SK-N-SH treated with all-trans-retinoic acid at 6 μM for 48 hours (cell line): ENCODE results near the gene CMIP.

ENCODE experiments used
- BACH2 ChIP-seq: fragments of 250-450 bp; sonication (Bioruptor Pico); IDR thresholded peaks from 2 replicates; pipeline ENCODE4 v1.9.0; 2021; ENCODE audit warnings: mild to moderate bottlenecking, borderline replicate concordance
- ESRRG ChIP-seq: fragments of 250-450 bp; sonication (Bioruptor Pico); IDR thresholded peaks from 2 replicates; pipeline ENCODE4 v1.6.1; 2021; ENCODE audit warnings: mild to moderate bottlenecking
- GLIS3 ChIP-seq: fragments of 250-450 bp; sonication (Bioruptor Pico); IDR thresholded peaks from 2 replicates; pipeline ENCODE4 v1.5.0; 2020; ENCODE audit warnings: mild to moderate bottlenecking, moderate library complexity
- RARB ChIP-seq: fragments of 250-450 bp; sonication (Bioruptor Pico); IDR thresholded peaks from 2 replicates; pipeline ENCODE4 v1.8.0; 2021; ENCODE audit warnings: mild to moderate bottlenecking, moderate library complexity
- TCF4 ChIP-seq: fragments of 250-450 bp; sonication (Bioruptor Pico); IDR thresholded peaks from 2 replicates; pipeline ENCODE4 v1.8.0; 2021; ENCODE audit warnings: mild to moderate bottlenecking, moderate library complexity, borderline replicate concordance
- ZNF565 ChIP-seq: fragments of 450-650 bp; formaldehyde crosslinking; conservative IDR thresholded peaks from 2 replicates; pipeline ENCODE4 v1.5.0; 2020; ENCODE audit warnings: low read depth, mild to moderate bottlenecking, moderate library complexity
- ZNF70 ChIP-seq: fragments of 450-650 bp; formaldehyde crosslinking; IDR thresholded peaks from 2 replicates; pipeline ENCODE4 v1.5.0; 2020; ENCODE audit warnings: mild to moderate bottlenecking, moderate library complexity
- ZNF8 ChIP-seq: fragments of 450-650 bp; formaldehyde crosslinking; IDR thresholded peaks from 2 replicates; pipeline ENCODE4 v1.5.0; 2020; ENCODE audit warnings: mild to moderate bottlenecking, moderate library complexity
- TF ChIP-seq, protein P1 (sequence below): fragments of 250-450 bp; sonication (Bioruptor Pico); IDR thresholded peaks from 2 replicates; pipeline ENCODE4 v1.5.0; 2020; ENCODE audit warnings: mild to moderate bottlenecking, moderate library complexity
- TF ChIP-seq, protein P2 (sequence below): fragments of 250-450 bp; sonication (Bioruptor Pico); IDR thresholded peaks from 2 replicates; pipeline ENCODE4 v1.8.0; 2020; ENCODE audit warnings: mild to moderate bottlenecking, moderate library complexity, borderline replicate concordance
- TF ChIP-seq, protein P3 (sequence below): fragments of 250-450 bp; sonication (Bioruptor Pico); IDR thresholded peaks from 2 replicates; pipeline ENCODE4 v1.5.1; 2020; ENCODE audit warnings: low read depth, mild to moderate bottlenecking, moderate library complexity
- TF ChIP-seq, protein P4 (sequence below): fragments of 250-450 bp; sonication (Bioruptor Pico); IDR thresholded peaks from 2 replicates; pipeline ENCODE4 v1.8.0; 2021; ENCODE audit warnings: low read depth, mild to moderate bottlenecking, moderate library complexity, borderline replicate concordance

DNA sequence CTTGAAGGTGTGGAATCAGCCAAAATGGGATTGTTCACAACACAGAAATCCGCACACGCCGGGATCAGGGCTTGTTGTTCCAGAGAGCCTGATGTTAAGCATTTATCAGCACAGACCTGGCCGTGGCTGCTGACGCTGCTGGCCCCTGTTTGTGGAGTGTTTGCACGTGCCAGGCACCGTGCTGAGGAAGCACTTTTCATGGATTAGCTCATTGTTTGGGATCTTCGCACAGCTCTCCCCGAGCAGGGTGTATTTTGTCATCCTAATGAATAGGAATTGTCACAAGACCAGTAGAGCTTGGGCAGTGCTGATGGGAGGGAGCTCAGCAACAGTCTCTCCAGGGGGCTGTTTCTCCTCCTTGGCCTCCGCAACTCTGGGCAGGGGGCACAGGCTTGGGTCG lies 174.1 kb downstream of the CMIP start:
- TF ChIP-seq ESRRG (CRISPR knock-in tag) (no peak), RARB (CRISPR knock-in tag) (no peak), ZNF70 (CRISPR knock-in tag) (no peak), TCF4 (CRISPR knock-in tag) (no peak), BACH2 (CRISPR knock-in tag) (no peak), ZNF565 (CRISPR knock-in tag) (no peak), GLIS3 (CRISPR knock-in tag) (no peak), ZNF8 (CRISPR knock-in tag) (no peak)
- TF ChIP-seq, protein P1, sequence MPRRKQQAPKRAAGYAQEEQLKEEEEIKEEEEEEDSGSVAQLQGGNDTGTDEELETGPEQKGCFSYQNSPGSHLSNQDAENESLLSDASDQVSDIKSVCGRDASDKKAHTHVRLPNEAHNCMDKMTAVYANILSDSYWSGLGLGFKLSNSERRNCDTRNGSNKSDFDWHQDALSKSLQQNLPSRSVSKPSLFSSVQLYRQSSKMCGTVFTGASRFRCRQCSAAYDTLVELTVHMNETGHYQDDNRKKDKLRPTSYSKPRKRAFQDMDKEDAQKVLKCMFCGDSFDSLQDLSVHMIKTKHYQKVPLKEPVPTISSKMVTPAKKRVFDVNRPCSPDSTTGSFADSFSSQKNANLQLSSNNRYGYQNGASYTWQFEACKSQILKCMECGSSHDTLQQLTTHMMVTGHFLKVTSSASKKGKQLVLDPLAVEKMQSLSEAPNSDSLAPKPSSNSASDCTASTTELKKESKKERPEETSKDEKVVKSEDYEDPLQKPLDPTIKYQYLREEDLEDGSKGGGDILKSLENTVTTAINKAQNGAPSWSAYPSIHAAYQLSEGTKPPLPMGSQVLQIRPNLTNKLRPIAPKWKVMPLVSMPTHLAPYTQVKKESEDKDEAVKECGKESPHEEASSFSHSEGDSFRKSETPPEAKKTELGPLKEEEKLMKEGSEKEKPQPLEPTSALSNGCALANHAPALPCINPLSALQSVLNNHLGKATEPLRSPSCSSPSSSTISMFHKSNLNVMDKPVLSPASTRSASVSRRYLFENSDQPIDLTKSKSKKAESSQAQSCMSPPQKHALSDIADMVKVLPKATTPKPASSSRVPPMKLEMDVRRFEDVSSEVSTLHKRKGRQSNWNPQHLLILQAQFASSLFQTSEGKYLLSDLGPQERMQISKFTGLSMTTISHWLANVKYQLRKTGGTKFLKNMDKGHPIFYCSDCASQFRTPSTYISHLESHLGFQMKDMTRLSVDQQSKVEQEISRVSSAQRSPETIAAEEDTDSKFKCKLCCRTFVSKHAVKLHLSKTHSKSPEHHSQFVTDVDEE (CRISPR knock-in tag) = no peak
- TF ChIP-seq, protein P2, sequence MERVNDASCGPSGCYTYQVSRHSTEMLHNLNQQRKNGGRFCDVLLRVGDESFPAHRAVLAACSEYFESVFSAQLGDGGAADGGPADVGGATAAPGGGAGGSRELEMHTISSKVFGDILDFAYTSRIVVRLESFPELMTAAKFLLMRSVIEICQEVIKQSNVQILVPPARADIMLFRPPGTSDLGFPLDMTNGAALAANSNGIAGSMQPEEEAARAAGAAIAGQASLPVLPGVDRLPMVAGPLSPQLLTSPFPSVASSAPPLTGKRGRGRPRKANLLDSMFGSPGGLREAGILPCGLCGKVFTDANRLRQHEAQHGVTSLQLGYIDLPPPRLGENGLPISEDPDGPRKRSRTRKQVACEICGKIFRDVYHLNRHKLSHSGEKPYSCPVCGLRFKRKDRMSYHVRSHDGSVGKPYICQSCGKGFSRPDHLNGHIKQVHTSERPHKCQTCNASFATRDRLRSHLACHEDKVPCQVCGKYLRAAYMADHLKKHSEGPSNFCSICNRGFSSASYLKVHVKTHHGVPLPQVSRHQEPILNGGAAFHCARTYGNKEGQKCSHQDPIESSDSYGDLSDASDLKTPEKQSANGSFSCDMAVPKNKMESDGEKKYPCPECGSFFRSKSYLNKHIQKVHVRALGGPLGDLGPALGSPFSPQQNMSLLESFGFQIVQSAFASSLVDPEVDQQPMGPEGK (CRISPR knock-in tag) = no peak
- TF ChIP-seq, protein P3, sequence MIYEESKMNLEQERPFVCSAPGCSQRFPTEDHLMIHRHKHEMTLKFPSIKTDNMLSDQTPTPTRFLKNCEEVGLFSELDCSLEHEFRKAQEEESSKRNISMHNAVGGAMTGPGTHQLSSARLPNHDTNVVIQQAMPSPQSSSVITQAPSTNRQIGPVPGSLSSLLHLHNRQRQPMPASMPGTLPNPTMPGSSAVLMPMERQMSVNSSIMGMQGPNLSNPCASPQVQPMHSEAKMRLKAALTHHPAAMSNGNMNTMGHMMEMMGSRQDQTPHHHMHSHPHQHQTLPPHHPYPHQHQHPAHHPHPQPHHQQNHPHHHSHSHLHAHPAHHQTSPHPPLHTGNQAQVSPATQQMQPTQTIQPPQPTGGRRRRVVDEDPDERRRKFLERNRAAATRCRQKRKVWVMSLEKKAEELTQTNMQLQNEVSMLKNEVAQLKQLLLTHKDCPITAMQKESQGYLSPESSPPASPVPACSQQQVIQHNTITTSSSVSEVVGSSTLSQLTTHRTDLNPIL (CRISPR knock-in tag) = no peak
- TF ChIP-seq, protein P4, sequence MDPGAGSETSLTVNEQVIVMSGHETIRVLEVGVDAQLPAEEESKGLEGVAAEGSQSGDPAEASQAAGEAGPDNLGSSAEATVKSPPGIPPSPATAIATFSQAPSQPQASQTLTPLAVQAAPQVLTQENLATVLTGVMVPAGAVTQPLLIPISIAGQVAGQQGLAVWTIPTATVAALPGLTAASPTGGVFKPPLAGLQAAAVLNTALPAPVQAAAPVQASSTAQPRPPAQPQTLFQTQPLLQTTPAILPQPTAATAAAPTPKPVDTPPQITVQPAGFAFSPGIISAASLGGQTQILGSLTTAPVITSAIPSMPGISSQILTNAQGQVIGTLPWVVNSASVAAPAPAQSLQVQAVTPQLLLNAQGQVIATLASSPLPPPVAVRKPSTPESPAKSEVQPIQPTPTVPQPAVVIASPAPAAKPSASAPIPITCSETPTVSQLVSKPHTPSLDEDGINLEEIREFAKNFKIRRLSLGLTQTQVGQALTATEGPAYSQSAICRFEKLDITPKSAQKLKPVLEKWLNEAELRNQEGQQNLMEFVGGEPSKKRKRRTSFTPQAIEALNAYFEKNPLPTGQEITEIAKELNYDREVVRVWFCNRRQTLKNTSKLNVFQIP (CRISPR knock-in tag) = no peak
